ENCODE results near the gene AGK. TPM values are rescaled to one million over a fixed set of nuclear protein-coding genes. Genes with fewer than 3 reads are reported as not detected.

AGK gene
- total and polyA plus RNA-seq, 4 donors: 7.2 to 13.6 (median 8.9) TPM

GRCh38 chr7:141573511-141573910 lies 22.3 kb downstream of the AGK start:
- no peak for DNase-seq (ENCODE audit: low spot score)
- no peak overlapping the region for H3K27ac ChIP-seq (ENCODE audit: low read depth in 1 of 2, low read length in 2 of 2)
- WGBS: 97% methylated on average over 6 of the region's 6 CpGs
- no peak overlapping the region for H3K4me3 ChIP-seq (ENCODE audit: low read depth in 1 of 3, low read length in 3 of 3)
- H3K27me3 ChIP-seq (ENCODE audit: control insufficient read depth in 4 of 4, insufficient read depth in 4 of 4, low read length in 3 of 4): no peaks in the 10 kb centered on the region
- peaks cover 0 to 9% (median 3%) of the 10 kb centered on the region in 4 donors for H3K9me3 ChIP-seq (ENCODE audit: control insufficient read depth in 4 of 4, low read length in 3 of 4)
- no peaks in the 10 kb centered on the region for H3K4me1 ChIP-seq (ENCODE audit: control insufficient read depth in 4 of 4, insufficient read depth in 4 of 4, low read length in 3 of 4)
- H3K36me3 ChIP-seq (ENCODE audit: control insufficient read depth in 4 of 4, insufficient read depth in 3 of 4, low read depth in 1 of 4, low read length in 3 of 4): peaks cover 0 to 4% (median 3%) of the 10 kb centered on the region in 4 donors
- no peak for TF ChIP-seq NR2F2 (IDR thresholded peaks at IDR 0.05)
- no peak for TF ChIP-seq GABPA (IDR thresholded peaks at IDR 0.05 in 1 of 2, conservative IDR thresholded peaks at IDR 0.05 in 1 of 2)
- no peak overlapping the region for H3K9ac ChIP-seq (ENCODE audit: low read depth in 1 of 2, low read length in 2 of 2)

- Histone ChIP-seq H3K4me3 (ENCODE audit: low read depth in 1 of 3, low read length in 3 of 3) (no peak overlapping the region), H3K27me3 (ENCODE audit: control insufficient read depth in 4 of 4, insufficient read depth in 4 of 4, low read length in 3 of 4) (no peaks in the 10 kb centered on the region), H3K4me1 (ENCODE audit: control insufficient read depth in 4 of 4, insufficient read depth in 4 of 4, low read length in 3 of 4) (no peaks in the 10 kb centered on the region), H3K9ac (ENCODE audit: low read depth in 1 of 2, low read length in 2 of 2) (no peak overlapping the region), H3K9me3 (ENCODE audit: control insufficient read depth in 4 of 4, low read length in 3 of 4) (peaks cover 0 to 9% (median 6%) of the 10 kb centered on the region in 4 donors), H3K27ac (ENCODE audit: low read depth in 1 of 2, low read length in 2 of 2) (no peak overlapping the region), H3K36me3 (ENCODE audit: control insufficient read depth in 4 of 4, insufficient read depth in 3 of 4, low read depth in 1 of 4, low read length in 3 of 4) (peaks cover 0 to 4% (median 3%) of the 10 kb centered on the region in 4 donors)
- TF ChIP-seq FOXA2 (IDR thresholded peaks at IDR 0.05) (no peak), RXRA (IDR thresholded peaks at IDR 0.05) (no peak), SP1 (IDR thresholded peaks at IDR 0.05) (no peak), REST (IDR thresholded peaks at IDR 0.05) (no peak), MAX (IDR thresholded peaks at IDR 0.05) (no peak), HNF4A (conservative IDR thresholded peaks at IDR 0.05) (no peak), GABPA (IDR thresholded peaks at IDR 0.05 in 1 of 2, conservative IDR thresholded peaks at IDR 0.05 in 1 of 2) (no peak), NR2F2 (IDR thresholded peaks at IDR 0.05) (no peak), FOXA1 (IDR thresholded peaks at IDR 0.05) (no peak), YY1 (IDR thresholded peaks at IDR 0.05) (no peak), ZBTB33 (IDR thresholded peaks at IDR 0.05) (no peak), RAD21 (IDR thresholded peaks at IDR 0.05) (no peak)
- 98% methylated on average over 1 of the region's 1 CpG for WGBS
- no peak for DNase-seq (ENCODE audit: low spot score)
These were observed 24.0 kb downstream of the AGK start for GRCh38 chr7:141575164-141575563.
